ENCODE results near the gene BRD3OS. TPM values are rescaled to one million over a fixed set of nuclear protein-coding genes. Genes with fewer than 3 reads are reported as not detected.

Gene BRD3OS
- total RNA-seq, 1 experiment from 2014 or later, result 13.5 TPM

- no TSS peak for BruUV-seq (replicated peaks)
- TF ChIP-seq CTCF (conservative IDR thresholded peaks at IDR 0.05; ENCODE audit: low read depth, low read length) (no peak), EZH2 (IDR thresholded peaks at IDR 0.05; ENCODE audit: borderline replicate concordance, low read depth, low read length, poor library complexity, severe bottlenecking) (no peak)
- ChIA-PET POLR2A (ENCODE audit: low non-redundant PET) (no interaction called here), CTCF (no interaction called here)
- Histone ChIP-seq H3K4me3 (ENCODE audit: low read depth, low read length, poor library complexity, severe bottlenecking) (no peak overlapping the region), H3K4me1 (ENCODE audit: insufficient read depth, low read length, poor library complexity, severe bottlenecking) (no peaks in the 10 kb centered on the region), H3K9me3 (ENCODE audit: low read depth, low read length, poor library complexity, severe bottlenecking) (no peaks in the 10 kb centered on the region), H3K36me3 (ENCODE audit: insufficient read depth, low read length, poor library complexity, severe bottlenecking) (no peaks in the 10 kb centered on the region), H3K27ac (ENCODE audit: low read depth, low read length, poor library complexity, severe bottlenecking) (no peak overlapping the region), H3K27me3 (replicated peaks; ENCODE audit: insufficient read depth, low read depth, low read length, poor library complexity) (no peaks in the 10 kb centered on the region)
- no peak for DNase-seq (ENCODE audit: low spot score)
- intact Hi-C loops (cut with micrococcal nuclease; ENCODE audit: unreplicated experiment), result no loop called here
Measured at GRCh38 chr9:134002796-134003195, 22.5 kb upstream of the BRD3OS start.

GRCh38 chr9:134003237-134003636, 22.0 kb upstream of the BRD3OS start:
- CTCF ChIA-PET, result no interaction called here
- Histone ChIP-seq H3K4me3 (ENCODE audit: low read depth, low read length, poor library complexity, severe bottlenecking) (no peak overlapping the region), H3K9me3 (ENCODE audit: low read depth, low read length, poor library complexity, severe bottlenecking) (no peaks in the 10 kb centered on the region), H3K27ac (ENCODE audit: low read depth, low read length, poor library complexity, severe bottlenecking) (no peak overlapping the region), H3K4me1 (ENCODE audit: insufficient read depth, low read length, poor library complexity, severe bottlenecking) (no peaks in the 10 kb centered on the region), H3K27me3 (replicated peaks; ENCODE audit: insufficient read depth, low read depth, low read length, poor library complexity) (no peaks in the 10 kb centered on the region), H3K36me3 (ENCODE audit: insufficient read depth, low read length, poor library complexity, severe bottlenecking) (no peaks in the 10 kb centered on the region)
- no peak for TF ChIP-seq CTCF (conservative IDR thresholded peaks at IDR 0.05; ENCODE audit: low read depth, low read length)
- no peak for TF ChIP-seq EZH2 (IDR thresholded peaks at IDR 0.05; ENCODE audit: borderline replicate concordance, low read depth, low read length, poor library complexity, severe bottlenecking)
- DNase-seq (ENCODE audit: low spot score), result no peak
- POLR2A ChIA-PET (ENCODE audit: low non-redundant PET), result no interaction called here
- intact Hi-C loops (cut with micrococcal nuclease; ENCODE audit: unreplicated experiment), result no loop called here
- BruUV-seq (replicated peaks), result no TSS peak

- no peak for TF ChIP-seq CTCF (conservative IDR thresholded peaks at IDR 0.05; ENCODE audit: low read depth, low read length)
- no peak for TF ChIP-seq EZH2 (IDR thresholded peaks at IDR 0.05; ENCODE audit: borderline replicate concordance, low read depth, low read length, poor library complexity, severe bottlenecking)
- H3K27ac ChIP-seq (ENCODE audit: low read depth, low read length, poor library complexity, severe bottlenecking), result no peak overlapping the region
- H3K36me3 ChIP-seq (ENCODE audit: insufficient read depth, low read length, poor library complexity, severe bottlenecking), result no peaks in the 10 kb centered on the region
- no peaks in the 10 kb centered on the region for H3K9me3 ChIP-seq (ENCODE audit: low read depth, low read length, poor library complexity, severe bottlenecking)
- ChIA-PET POLR2A (ENCODE audit: low non-redundant PET) (no interaction called here), CTCF (no interaction called here)
- H3K4me1 ChIP-seq (ENCODE audit: insufficient read depth, low read length, poor library complexity, severe bottlenecking), result no peaks in the 10 kb centered on the region
- no peaks in the 10 kb centered on the region for H3K27me3 ChIP-seq (replicated peaks; ENCODE audit: insufficient read depth, low read depth, low read length, poor library complexity)
- DNase-seq (ENCODE audit: low spot score), result no peak
- BruUV-seq (replicated peaks), result no TSS peak
- intact Hi-C loops (cut with micrococcal nuclease; ENCODE audit: unreplicated experiment), result no loop called here
- no peak overlapping the region for H3K4me3 ChIP-seq (ENCODE audit: low read depth, low read length, poor library complexity, severe bottlenecking)
Measured at GRCh38 chr9:134004131-134004873, 21.0 kb upstream of the BRD3OS start.
